Mucosa of stomach (tissue), 1 donor: ENCODE data around the gene OR56A5.

Source experiments
- H3K27me3 ChIP-seq: one replicate; pipeline ENCODE4 v1.7.0; 2013; ENCODE audit warnings: mild to moderate bottlenecking, low read length; ENCODE audit not compliant: control insufficient read depth, insufficient read depth
- H3K36me3 ChIP-seq: one replicate; pipeline ENCODE4 v1.7.0; 2013; ENCODE audit warnings: low read length; ENCODE audit not compliant: control insufficient read depth, insufficient read depth
- H3K4me1 ChIP-seq: one replicate; pipeline ENCODE4 v1.7.0; 2013; ENCODE audit warnings: mild to moderate bottlenecking, low read length; ENCODE audit not compliant: control insufficient read depth, insufficient read depth
- H3K4me3 ChIP-seq: one replicate; pipeline ENCODE4 v1.7.0; 2013; ENCODE audit warnings: low read length
- H3K9ac ChIP-seq: one replicate; pipeline ENCODE4 v1.7.0; 2013; ENCODE audit warnings: mild to moderate bottlenecking, low read length, moderate library complexity
- H3K9me3 ChIP-seq: one replicate; pipeline ENCODE4 v1.7.0; 2013; ENCODE audit warnings: mild to moderate bottlenecking, low read length, moderate library complexity; ENCODE audit not compliant: control insufficient read depth
- donor health status: Pancreatic carcinoma.

Gene OR56A5, protein sequence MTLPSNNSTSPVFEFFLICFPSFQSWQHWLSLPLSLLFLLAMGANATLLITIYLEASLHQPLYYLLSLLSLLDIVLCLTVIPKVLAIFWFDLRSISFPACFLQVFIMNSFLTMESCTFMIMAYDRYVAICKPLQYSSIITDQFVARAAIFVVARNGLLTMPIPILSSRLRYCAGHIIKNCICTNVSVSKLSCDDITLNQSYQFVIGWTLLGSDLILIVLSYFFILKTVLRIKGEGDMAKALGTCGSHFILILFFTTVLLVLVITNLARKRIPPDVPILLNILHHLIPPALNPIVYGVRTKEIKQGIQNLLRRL

DNA sequence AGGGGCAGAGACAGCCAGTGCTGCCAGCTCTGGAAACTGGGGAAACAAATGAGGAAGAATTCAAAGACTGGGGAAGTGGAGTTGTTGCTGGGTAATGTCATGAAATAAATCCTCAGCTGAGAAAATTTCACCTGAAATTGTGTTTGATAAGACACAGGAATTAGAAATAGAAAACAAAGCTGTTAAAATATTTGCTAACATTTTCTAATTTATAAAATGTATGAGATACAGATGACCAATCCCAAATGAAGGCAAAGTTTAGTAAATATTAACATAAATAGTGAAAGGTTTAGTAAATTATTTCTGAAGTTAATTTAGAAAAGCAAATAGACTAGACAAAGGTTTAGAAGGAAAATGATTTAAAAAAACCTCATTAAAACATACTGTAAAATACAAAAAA is at the start of gene OR56A5:
Gene OR56A5 (minus strand): TSS at position 101 of the 400 bp plus-strand sequence. CDS start 0 bp downstream, at position 101.
- no peaks in the 10 kb centered on the region for H3K4me1 ChIP-seq
- no peaks in the 10 kb centered on the region for H3K9me3 ChIP-seq
- no peak within 1 kb of the TSS for H3K4me3 ChIP-seq
- no peaks in the 10 kb centered on the region for H3K27me3 ChIP-seq
- H3K9ac ChIP-seq: no peak within 1 kb of the TSS
- no peaks in the 10 kb centered on the region for H3K36me3 ChIP-seq

DNA sequence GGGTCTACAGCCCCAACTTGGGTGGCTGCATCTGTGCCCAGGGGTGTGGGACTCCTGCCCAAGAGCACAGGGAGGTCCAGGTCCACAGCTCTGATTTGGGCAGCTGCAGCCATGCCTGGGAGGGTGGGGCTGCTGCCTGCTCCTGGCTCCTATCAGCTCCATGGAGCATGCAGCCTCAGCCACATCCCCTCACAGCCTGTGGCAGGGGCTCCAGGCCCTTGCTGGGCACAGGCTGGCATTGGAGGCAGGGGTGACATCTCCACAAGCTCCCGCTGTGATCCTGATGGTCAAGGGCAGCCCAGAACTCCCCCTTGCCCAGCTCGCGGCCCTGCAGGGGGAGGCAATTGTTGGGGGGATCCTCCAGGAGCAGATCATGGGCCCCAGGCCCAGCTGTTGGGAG is 44.7 kb upstream of the OR56A5 start:
- no peaks in the 10 kb centered on the region for H3K9me3 ChIP-seq
- H3K36me3 ChIP-seq: no peaks in the 10 kb centered on the region
- no peak overlapping the region for H3K9ac ChIP-seq
- H3K4me3 ChIP-seq: no peak overlapping the region
- no peaks in the 10 kb centered on the region for H3K27me3 ChIP-seq
- peaks cover 4% of the 10 kb centered on the region for H3K4me1 ChIP-seq

DNA sequence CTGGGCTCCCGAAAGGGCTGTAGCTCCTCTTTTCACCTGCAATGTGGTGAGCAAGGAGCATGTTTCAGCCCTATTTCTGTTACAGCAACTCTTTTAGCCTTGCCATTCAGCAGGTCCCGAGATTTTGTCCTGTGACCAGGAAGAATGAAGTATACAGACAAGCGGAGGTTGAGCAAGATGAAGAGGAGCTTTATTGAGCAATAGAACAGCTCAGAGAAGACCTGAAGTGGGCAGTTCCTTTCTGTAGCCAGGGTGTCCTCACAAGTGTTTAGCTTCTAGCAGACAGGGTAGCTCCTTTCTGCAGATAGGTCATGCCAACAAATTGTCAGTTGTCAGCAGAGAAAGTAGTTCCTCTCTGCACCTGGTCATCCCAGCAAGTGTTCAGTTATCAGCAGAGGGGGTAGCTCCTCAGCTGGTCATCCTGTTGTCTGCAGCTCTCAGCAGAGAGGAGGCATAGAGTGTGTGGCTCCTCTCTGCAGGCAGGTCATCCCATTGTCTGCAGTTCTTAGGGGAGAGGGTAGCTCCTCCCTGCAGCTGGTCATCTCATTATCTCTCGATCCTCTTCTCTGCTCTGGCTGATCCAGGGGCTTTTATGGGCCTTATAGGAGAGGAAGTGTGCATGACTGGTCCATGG is 43.9 kb upstream of the OR56A5 start:
- Histone ChIP-seq H3K9me3 (no peaks in the 10 kb centered on the region), H3K4me1 (no peaks in the 10 kb centered on the region), H3K27me3 (no peaks in the 10 kb centered on the region), H3K4me3 (no peak overlapping the region), H3K9ac (no peak overlapping the region), H3K36me3 (no peaks in the 10 kb centered on the region)

DNA sequence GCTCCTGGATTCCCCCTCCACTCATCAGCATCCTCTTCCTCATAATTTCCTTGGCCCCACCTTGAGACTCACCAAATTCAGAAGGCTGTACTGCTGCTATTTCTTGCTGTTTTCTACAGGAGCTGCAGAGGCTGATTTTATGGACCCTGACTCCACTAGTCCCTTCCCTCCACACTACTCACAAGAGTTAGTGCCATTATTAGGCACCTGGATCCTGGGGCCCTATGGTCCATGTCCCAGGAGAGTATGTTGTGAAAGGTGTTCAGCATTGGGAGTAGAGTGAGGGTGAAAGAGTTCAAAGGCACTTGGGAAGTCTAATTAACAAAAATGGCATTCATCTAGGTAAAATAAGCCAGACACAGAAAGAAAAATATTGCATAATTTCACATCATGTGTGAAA is 38.6 kb upstream of the OR56A5 start, which contains the start of gene OR56A4:
Gene OR56A4 (minus strand): TSS at position 101 of the 400 bp plus-strand sequence. CDS start 3,954 bp downstream, outside the sequence.
- Histone ChIP-seq H3K4me1 (no peaks in the 10 kb centered on the region), H3K9me3 (no peaks in the 10 kb centered on the region), H3K27me3 (no peaks in the 10 kb centered on the region), H3K4me3 (no peak within 1 kb of the TSS), H3K9ac (no peak within 1 kb of the TSS), H3K36me3 (no peaks in the 10 kb centered on the region)

DNA sequence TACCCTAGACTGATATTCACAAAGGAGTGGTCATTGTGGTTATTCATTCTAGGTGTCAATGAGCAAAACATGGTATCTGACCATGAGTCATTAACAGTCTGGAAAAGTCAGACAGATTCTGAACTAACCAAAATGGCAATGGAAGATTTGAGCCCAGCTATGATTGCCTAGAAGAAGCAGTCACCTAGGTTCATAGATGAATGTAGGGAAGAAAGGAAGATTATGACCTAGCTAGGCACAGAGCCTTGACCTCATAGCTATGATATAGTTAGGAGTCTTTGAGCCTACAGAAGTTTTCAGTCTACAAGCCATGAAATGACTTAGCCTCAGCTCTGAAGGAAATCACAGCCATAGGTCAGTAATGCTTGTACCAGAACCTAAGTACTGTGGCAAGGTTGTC is 38.1 kb upstream of the OR56A5 start:
- Histone ChIP-seq H3K9me3 (no peaks in the 10 kb centered on the region), H3K36me3 (no peaks in the 10 kb centered on the region), H3K4me3 (no peak overlapping the region), H3K4me1 (no peaks in the 10 kb centered on the region), H3K9ac (no peak overlapping the region), H3K27me3 (no peaks in the 10 kb centered on the region)

DNA sequence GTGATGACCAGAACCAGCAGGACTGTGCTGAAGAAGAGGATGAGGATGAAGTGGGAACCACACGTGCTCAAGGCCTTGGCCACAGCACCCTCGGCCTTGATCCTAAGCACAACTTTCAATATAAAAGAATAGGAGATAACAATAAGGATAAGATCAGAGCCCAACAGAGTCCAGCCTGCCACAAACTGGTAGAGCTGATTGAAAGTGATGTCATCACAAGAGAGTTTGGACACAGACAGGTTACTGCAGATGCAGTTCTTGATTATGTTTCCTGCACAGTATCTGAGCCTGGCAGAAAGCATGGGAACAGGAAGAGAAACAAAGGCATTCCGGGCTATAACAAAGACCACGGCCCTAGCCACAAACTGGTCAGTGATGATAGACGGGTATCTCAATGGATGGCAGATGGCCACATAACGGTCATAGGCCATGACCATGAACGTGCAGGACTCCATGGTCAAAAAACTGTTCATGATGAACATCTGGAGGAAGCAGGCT is 34.0 kb upstream of the OR56A5 start:
- no peak overlapping the region for H3K4me3 ChIP-seq
- no peaks in the 10 kb centered on the region for H3K36me3 ChIP-seq
- H3K4me1 ChIP-seq: no peaks in the 10 kb centered on the region
- no peaks in the 10 kb centered on the region for H3K9me3 ChIP-seq
- H3K27me3 ChIP-seq: no peaks in the 10 kb centered on the region
- H3K9ac ChIP-seq: no peak overlapping the region

DNA sequence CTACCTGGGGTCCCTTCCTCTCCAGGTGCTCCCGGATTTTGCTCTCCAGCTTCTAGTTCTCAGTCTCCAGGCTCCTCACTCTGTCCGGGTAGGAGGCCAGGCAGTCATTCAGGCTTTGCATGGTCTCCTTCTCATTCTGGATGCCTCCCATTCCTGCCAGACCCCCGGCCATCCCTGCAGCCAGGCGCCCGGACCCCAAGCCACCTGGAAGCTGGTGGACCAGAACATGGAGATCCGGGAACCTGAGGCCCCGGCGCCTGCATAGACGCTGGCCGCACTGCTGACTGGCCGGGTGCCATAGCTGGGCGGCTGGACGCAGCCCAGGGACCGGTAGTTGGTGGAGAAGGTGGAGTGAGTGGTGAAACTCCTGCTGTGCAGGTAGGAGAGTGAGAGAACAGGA is 26.5 kb upstream of the OR56A5 start:
- Histone ChIP-seq H3K27me3 (no peaks in the 10 kb centered on the region), H3K9ac (no peak overlapping the region), H3K4me3 (no peak overlapping the region), H3K9me3 (no peaks in the 10 kb centered on the region), H3K4me1 (no peaks in the 10 kb centered on the region), H3K36me3 (no peaks in the 10 kb centered on the region)

DNA sequence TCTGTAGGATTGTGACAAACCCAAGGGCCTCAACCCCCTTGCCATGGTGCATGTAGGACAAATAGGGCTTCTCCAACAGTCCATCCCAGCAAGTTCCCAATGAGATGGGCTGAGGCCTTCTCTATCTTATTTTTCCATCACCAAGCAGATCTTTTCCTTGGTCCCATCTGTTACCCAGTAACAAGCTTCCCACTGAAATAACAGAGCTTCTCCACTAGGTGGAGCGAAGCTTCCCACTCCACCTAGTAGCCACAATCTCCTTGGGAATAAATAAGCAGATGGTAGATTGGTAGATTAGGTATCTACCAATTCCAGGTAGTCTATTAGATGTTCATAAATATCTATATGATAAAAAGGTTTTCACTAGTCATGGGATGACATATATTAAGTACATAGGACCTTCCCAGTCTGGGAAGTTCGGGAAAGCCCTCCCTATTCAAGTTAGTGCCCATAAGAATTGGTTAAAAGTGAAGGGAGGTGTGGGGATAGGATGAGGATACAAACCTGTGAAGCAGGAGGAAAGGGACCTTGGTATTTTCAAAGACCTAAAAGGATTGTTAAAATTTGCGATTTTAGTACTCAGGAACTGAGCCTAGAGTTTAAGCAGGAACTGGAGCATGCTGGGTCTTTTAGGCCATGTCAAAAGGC is 24.4 kb upstream of the OR56A5 start:
- no peaks in the 10 kb centered on the region for H3K9me3 ChIP-seq
- no peak overlapping the region for H3K4me3 ChIP-seq
- no peaks in the 10 kb centered on the region for H3K27me3 ChIP-seq
- H3K9ac ChIP-seq: no peak overlapping the region
- no peaks in the 10 kb centered on the region for H3K36me3 ChIP-seq
- H3K4me1 ChIP-seq: no peaks in the 10 kb centered on the region

DNA sequence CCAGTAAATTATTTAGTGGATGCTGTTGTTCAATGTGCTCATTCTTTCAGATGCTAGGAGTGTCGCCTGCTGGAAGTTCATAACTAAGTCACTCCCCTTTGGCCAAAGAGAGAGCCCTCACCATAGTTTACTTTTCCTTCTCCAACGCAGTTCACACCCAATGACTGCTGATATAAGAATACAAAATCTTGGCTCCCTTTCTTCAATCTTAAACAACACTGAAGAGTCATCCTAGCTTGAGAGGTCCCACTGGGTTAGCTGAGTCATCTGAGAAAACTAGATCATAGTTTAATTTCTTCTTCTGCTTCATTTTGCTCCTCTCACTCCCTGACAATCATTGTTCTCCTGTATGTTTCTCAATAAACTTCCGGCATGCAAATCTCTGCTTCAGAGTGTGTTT is 23.9 kb upstream of the OR56A5 start:
- no peaks in the 10 kb centered on the region for H3K4me1 ChIP-seq

DNA sequence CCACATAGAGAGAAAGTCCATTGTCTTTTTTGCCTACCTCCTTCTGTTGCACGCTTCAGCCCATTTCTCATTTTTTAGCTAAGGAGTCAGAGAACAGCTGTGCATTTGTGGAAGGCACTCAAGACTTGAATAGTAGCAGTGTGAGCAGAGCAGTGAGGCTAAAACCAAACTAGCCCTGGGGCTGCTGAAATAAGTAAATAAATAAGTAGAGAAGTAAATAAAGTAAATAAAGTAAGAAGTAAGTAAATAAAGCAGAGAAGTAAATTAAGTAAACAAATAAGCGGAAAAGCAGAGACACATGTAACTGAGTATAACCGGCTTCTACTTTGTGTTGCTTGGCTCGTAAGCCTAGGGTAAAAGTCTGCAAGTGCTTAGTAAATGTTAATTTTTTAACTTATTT is 20.9 kb upstream of the OR56A5 start:
- Histone ChIP-seq H3K9me3 (no peaks in the 10 kb centered on the region), H3K4me3 (no peak overlapping the region), H3K36me3 (no peaks in the 10 kb centered on the region), H3K4me1 (no peaks in the 10 kb centered on the region), H3K9ac (no peak overlapping the region), H3K27me3 (no peaks in the 10 kb centered on the region)

More for the DNA sequence above, 23.9 kb upstream of the OR56A5 start:
- no peaks in the 10 kb centered on the region for H3K36me3 ChIP-seq
- H3K9me3 ChIP-seq: no peaks in the 10 kb centered on the region
- no peak overlapping the region for H3K4me3 ChIP-seq
- no peak overlapping the region for H3K9ac ChIP-seq
- H3K27me3 ChIP-seq: no peaks in the 10 kb centered on the region

DNA sequence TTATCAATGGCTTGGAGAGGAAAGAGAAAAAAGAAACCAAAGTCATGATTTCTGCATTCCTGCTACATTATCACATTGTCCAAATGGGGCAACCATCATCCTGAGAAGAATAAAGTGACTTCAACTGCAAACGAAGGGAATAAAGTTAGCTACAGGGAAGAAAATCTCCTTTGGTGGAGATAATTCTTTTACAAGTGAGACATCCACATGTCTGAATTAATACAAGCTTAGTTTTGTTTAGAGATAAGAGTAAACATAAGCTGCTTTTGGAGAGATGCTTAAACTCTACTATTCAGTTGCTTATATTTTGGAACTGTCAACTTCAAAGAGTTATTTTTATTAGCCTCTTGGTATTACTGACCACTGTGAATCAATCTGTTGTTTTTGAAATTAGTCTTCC is 18.6 kb upstream of the OR56A5 start, which contains the start of gene OR52L1:
Gene OR52L1 (minus strand): TSS at position 101 of the 400 bp plus-strand sequence. CDS start 55 bp downstream, at position 46.
- Histone ChIP-seq H3K9me3 (no peaks in the 10 kb centered on the region), H3K4me1 (no peaks in the 10 kb centered on the region), H3K4me3 (no peak within 1 kb of the TSS), H3K36me3 (no peaks in the 10 kb centered on the region), H3K9ac (no peak within 1 kb of the TSS), H3K27me3 (no peaks in the 10 kb centered on the region)

DNA sequence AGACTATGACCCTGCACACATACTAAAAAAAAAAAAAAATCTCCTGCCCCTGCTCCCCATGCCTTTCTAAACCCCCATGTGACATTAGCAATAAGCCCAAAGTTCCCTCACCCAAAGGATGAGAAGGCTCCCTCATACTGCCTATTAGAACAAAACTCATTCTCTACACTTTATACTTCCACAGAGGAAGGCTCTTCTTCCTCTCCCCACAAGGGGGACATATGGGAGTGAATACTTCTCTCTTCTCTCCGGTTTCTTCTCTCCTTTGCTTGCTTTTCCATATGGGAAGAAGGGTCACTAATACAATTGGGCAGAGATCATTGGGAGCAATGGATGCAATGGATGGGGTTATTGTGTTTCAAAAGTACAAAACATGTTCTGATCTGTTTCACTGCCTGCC is 15.1 kb upstream of the OR56A5 start:
- no peak overlapping the region for H3K9ac ChIP-seq
- no peak overlapping the region for H3K4me3 ChIP-seq
- no peaks in the 10 kb centered on the region for H3K27me3 ChIP-seq
- H3K36me3 ChIP-seq: no peaks in the 10 kb centered on the region
- no peaks in the 10 kb centered on the region for H3K9me3 ChIP-seq
- H3K4me1 ChIP-seq: no peaks in the 10 kb centered on the region
